GM19397 (cell line): ENCODE data around the gene CEP250.

Source experiments
- ATAC-seq: cut with Tn5 transposase; IDR thresholded peaks from one replicate; pipeline ENCODE4 v1.9.1; 2021; ENCODE audit warnings: mild to moderate bottlenecking, moderate library complexity; ENCODE audit not compliant: unreplicated experiment

The CEP250 gene, protein sequence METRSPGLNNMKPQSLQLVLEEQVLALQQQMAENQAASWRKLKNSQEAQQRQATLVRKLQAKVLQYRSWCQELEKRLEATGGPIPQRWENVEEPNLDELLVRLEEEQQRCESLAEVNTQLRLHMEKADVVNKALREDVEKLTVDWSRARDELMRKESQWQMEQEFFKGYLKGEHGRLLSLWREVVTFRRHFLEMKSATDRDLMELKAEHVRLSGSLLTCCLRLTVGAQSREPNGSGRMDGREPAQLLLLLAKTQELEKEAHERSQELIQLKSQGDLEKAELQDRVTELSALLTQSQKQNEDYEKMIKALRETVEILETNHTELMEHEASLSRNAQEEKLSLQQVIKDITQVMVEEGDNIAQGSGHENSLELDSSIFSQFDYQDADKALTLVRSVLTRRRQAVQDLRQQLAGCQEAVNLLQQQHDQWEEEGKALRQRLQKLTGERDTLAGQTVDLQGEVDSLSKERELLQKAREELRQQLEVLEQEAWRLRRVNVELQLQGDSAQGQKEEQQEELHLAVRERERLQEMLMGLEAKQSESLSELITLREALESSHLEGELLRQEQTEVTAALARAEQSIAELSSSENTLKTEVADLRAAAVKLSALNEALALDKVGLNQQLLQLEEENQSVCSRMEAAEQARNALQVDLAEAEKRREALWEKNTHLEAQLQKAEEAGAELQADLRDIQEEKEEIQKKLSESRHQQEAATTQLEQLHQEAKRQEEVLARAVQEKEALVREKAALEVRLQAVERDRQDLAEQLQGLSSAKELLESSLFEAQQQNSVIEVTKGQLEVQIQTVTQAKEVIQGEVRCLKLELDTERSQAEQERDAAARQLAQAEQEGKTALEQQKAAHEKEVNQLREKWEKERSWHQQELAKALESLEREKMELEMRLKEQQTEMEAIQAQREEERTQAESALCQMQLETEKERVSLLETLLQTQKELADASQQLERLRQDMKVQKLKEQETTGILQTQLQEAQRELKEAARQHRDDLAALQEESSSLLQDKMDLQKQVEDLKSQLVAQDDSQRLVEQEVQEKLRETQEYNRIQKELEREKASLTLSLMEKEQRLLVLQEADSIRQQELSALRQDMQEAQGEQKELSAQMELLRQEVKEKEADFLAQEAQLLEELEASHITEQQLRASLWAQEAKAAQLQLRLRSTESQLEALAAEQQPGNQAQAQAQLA (N-terminal part only)

DNA sequence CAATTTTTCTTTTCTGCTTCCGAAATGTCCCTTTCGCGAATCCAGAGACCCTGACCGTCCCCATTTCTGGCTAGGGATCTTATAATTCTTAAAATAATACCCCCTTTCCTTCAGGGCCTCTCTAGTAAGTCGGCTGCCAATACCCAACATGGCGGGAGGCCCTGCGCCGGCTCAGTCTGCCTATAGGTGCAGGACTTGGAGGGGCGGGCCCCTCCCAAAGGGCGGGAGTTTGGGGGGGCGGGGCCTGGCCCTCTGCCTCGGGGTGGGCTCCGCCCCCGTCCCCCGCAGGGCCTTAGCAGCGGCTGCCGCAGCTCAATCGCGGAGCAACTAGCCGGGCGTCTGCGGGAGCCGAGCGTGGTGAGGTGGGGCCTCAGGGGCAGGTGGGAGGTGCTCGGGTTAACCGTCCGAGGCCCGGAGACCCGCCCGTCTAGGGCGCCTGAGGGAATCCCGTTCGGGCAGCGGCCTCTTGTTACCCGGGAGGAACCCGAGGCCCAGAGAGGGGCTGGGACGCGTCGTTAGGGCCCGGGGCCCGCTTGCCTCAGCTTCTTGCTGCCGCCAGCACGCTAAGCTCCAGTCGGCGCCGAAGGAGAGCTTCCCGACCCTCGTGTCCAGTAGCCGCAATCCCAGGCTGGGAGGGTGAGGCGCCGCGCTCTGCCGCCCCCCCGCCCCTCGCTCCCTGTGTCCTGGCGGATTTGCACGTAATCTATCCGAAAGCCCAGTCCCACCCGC, at the start of gene CEP250:
TSS of gene CEP250 (plus strand) at position 718 of the 729 bp plus-strand sequence. CDS start 6,770 bp downstream, outside the sequence.
- peak; percentile 94 for ATAC-seq

DNA sequence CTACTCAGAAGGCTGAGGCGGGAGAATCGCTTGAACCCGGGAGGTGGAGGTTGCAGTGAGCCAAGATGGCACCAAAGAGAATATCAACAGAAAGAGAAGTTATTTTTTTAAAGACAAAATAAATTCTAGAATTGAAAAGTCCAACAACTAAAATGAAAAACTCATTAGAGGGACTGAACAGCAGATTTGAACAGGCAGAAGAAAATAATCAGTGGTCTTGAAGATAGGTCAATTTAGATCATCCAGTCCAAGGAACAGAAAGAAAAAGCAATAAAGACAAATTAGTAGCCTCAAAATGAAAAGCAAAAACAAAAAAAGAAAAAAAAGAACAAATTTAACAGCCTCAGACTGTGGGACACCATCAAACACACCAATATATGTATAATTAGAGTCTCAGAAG, 49.6 kb upstream of the CEP250 start:
- ATAC-seq = no peak

DNA sequence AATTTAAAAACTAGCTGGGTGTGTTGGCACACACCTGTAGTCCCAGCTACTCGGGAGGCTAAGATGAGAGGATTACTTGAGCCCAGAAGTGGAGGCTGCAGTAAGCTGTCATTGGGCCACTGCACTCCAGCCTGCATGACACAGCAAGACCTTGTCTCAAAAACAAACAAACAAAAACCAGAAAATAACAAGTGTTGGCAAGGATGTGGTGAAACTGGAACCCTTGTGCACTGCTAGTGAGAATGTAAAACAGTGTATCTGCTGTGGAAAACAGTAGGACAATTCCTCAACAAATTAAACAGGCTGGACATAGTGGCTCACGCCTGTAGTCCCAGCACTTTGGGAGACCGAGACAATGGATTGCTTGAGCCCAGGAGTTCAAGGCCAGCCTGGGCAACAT, 47.1 kb upstream of the CEP250 start:
- no peak for ATAC-seq

DNA sequence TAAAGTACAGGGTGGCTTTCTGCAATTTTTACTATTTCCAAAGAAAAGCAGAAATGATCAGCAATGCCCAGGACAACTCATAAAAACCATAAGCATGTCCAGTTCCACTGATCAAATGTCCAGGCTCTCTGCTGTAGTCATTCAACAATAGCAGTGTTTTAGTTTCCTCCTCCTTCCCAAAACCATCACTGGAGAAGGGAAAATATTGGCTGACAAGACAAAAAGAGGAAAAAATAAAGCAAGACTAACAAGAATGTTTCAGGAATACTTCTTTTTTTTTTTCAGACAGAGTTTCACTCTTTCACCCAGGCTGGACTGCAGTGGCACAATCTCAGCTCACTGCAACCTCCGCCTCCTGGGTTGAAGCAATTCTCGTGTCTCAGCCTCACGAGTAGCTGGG, 45.9 kb upstream of the CEP250 start:
- no peak for ATAC-seq

DNA sequence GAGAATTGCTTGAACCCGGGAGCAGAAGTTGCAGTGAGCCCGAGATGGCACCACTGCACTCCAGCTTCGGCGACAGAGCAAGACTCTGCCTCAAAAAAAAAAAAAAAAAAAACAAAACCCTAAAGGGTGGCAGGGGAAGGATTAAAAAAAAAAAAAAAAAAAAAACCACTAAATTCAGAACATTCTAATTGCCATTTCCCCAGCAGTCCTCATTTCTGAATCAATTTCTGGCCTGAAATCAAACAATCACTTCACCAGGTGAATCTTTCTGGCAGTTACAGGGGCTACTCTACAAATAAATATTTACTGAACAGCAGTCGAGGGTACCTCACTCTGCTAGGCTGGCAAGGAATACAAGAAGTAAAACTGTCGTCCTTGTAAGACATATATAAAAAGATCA, 44.8 kb upstream of the CEP250 start:
- ATAC-seq = no peak

DNA sequence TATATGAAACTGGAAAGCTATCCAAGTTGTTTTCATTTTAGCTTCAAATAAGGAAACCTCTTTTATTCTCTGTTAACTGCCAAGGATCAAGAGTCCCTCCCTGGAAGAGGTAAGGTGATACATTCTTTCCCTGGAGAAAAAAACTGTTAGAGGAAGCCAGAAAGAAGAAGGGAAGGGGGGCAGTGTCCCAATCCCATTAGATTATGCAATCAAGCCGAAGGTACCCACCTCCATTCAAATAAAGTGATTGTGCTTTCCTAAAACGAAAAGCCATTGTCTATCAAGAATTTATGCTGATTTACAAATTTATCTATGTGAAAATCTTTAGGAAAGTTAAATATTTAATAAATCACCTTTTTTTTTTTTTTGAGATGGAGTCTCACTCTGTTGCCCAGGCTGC, 34.1 kb upstream of the CEP250 start:
- no peak for ATAC-seq

DNA sequence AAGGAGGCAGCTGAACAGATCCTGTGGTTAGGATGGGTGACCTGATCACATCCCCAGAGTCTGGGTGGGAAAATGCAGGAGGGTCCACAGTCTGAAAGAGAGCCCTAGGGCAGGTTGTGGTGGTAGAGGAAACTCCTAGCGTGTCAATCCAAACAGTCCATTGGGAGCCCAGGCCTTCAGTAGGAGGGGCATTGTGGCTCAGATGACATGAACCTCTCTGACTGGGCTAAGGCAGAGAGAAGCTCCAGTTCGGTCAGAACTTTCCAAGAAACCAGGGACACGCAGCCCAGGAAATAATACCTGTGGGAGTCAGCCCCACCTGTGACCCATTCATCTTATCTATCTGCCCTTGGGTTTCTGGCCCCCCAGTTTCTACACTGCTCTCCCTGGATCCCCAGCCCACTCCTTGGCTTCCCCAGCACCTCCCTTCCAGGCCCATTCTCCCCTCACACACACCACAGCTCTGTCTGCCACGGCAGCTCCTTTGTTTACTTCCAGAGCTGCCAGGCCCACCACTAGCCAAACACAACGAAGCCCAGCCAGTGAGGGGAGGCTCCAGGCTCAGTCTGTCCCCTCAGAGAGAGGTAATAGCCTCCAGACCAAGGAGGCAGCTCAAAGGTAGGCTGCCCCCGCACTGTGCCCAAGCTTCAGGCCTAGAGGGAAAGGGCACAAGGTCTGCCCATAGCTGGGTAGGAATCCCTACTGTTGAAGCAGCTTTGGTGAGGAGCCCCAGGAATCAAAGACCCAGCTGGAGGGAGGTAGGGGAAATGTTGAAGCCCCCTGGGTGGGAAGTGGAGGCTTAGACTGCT, 23.6 kb upstream of the CEP250 start:
- ATAC-seq = no peak

DNA sequence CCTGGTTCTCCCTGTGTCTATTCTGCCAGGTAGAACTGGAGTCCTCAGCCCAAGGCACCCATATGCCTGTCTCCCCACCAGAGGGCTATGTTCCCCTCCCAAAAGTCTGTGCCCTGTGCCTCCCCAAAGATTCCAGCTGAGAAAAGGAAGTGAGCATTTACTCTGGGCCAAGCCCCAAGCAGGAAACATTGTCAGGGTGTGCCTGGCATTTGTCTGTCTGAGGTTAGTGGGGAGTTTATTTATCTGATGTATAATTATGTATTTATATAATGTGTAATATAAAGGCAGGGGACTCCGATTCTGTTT, 23.0 kb upstream of the CEP250 start:
- no peak for ATAC-seq

DNA sequence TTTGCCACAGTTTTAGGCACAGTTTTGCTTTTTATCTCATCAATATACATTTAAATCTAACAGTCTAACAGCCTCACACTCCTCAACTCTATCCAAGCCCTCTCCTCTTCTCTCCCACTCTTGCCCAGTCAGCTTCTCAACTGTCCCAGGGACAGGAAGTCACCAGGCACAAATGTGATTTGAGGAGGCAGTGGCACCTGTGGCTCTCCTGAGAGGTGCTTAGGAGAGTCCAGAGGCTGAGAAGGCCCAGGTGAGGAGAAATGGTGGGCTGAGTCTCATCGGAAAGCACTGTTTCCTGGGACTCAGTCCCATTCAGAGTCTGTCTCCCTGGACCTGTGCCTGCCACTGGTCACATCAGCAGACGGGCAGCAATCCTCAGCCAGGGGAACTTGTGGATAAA, 22.1 kb upstream of the CEP250 start:
- ATAC-seq = no peak

DNA sequence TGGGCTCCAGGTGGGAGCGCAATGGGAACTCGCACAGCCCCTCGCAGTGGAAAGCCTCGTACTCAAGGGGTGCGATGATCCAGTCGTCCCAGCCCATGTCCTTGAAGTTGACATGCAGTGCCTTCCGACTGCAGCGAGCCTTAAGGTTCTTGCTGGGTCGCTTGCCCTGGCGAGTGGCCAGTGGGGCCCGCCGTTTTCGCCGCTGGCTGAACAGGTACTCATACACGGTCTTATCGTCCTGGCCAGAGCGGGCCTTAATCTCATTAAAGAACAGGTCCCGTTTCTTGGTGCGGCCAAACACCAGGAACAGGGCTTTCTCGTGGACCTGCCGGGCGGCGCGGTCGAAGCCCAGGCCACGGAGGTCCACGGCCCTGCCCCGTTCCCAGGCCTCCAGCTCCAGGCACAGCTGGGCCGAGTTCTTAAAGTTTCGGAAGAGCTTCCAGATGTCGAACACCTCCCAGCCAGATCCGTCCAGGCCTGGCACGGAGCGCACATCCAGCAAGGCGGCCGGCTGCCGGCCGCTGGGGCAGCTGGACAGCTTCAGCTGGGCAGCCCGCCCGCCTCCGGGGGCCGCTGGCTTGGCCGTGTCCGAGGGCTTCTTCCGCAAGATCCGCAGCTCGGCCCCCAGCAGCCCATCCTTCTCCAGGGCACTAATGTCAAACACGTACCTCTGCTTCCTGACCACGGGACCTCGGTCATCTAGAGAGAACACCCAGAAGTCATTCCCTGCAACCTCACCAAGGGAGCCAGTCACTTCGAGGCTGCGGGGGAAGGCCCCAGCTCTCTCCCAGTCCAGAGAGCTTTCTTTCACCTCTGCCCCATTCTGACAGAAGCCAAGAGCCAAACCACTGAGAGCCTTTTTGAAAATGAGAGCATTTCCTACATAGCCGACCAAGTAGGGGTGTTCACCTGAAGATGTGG, 21.1 kb upstream of the CEP250 start:
- ATAC-seq = no peak

DNA sequence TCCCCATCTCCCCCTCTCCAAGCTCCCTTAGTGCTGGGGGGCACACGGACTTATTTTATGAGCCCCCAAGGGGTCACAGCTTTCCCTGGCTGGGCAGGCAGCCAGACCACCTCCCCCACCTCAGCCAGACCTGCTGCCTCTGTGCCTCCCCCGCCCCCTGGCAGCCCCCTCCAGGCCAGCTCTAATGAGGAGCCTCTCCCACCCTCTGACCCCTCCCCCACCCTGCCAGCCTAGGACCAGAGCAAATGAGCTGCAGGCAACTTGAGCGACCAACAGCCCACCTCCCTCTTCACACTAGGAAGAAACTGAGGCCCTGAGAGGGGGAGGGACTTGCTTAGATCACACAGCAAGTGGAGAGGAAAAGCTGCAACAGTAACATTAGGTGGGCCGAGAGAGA, 19.2 kb upstream of the CEP250 start:
- ATAC-seq = no peak

DNA sequence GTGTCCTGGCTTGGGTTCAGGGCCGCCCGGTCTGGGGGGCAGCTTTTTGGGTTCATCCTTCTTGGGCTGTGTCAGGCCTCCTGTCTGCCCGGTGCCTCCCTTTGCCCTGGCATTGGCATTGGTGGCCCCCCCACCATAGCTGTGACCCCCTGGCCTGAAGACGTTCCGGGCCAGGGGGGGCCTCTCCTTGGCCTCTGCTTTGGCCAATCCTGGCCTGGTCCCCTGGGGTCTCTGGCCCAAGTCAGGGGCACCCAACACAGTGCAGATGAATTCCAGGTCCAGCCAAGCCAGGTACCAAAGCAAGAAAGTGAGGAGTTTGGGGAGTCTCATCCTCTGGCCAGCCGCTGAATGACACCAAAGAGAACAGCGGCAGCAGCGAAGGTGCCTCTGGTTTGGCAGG, 17.8 kb upstream of the CEP250 start:
- no peak for ATAC-seq

DNA sequence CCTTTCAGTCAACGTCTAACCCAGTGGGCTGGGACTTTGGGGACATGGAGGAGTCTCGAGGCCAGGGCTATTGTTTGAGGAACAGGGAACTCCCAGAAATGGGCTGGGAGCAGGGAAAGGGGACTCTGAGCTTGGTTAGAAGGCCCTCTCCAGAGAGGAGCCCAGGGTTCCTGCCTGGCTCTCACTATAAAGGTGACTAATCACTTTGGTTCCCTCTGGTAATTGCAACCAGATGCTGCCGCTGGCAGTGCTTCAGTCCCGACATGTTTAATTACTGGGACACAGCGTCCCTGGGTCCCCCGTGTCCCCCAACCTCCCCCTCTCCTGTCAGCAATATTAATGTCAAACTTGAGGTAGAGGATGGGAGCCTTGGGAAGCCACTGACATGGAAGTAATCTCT, 12.4 kb upstream of the CEP250 start:
- no peak for ATAC-seq

DNA sequence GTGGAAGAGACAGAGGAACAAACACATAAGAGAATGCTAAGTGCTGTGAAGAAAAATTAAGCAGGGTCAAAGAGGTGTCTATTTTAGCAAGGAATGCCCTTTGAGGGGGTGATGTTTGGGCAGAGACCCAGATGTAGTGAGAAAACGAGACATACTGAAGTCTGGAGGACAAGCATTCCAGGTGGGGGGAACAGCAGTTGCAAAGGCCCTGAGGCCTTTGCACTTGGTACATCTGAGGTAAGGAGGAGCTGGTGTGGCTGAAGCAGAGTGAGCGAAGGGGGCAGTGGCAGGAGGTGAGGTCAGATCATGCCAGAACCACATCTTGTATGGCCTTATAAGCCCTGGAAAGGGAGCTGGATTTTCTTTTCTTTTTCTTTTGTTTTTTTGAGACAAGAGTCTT, 11.2 kb upstream of the CEP250 start:
- ATAC-seq = no peak

DNA sequence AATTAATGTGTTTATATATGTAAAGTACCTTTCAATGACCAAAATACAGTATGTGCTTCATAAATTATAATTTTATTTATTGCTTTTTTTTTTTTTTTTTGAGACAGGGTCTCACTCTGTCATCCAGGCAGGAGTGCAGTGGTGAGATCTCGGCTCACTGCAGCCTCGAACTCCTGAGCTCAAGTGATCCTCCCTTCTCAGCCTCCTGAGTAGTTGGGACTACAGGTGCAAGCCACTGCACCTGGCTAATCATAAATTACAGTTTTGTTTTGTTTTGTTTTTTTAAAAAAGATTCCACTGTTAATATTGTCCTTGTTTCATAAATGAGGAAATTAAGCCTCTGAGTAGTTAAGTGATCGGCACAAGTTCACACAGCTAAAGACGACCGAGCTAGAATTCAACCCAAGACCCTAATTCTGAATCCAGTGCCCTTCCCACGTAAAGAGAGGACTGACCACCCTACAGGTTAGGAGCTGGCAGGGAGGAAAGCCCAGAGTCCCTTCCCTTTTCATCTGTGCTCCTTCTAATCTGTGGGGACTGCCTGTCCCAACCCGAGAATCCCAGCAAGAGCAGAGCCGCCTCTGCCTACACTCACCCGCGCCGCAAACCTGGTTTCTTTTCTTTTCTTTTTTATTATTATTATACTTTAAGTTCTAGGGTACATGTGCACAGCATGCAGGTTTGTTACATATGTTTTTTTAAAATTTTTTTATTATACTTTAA, 8.9 kb upstream of the CEP250 start:
- no peak for ATAC-seq

DNA sequence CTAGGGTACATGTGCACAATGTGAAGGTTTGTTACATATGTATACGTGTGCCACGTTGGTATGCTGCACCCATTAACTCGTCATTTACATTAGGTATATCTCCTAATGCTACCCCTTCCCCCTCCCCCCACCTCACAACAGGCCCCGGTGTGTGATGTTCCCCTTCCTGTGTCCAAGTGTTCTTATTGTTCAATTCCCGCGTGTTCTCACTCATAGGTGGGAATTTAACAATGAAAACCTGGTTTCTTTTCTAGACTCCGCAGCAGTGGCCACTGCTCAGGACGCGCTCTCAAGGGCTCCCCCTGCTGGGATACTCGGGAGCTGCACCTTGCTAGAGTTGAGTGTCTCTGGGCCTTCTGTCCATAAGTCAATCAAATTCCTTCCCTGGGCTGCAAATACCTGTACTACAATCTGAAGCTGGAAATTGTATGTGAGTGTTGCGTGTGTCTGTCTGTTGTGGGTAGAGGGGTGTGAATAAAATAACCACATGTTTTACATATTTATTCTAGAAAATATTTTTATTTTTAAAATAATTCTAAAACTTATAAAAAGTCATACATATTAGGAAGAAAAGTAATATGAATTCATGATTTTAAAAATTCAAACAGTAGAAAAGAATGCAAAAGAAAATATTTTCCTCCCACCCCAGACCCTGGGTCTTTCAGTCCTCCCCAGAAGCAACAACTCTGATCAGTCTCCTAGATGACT, 8.2 kb upstream of the CEP250 start:
- ATAC-seq = no peak

DNA sequence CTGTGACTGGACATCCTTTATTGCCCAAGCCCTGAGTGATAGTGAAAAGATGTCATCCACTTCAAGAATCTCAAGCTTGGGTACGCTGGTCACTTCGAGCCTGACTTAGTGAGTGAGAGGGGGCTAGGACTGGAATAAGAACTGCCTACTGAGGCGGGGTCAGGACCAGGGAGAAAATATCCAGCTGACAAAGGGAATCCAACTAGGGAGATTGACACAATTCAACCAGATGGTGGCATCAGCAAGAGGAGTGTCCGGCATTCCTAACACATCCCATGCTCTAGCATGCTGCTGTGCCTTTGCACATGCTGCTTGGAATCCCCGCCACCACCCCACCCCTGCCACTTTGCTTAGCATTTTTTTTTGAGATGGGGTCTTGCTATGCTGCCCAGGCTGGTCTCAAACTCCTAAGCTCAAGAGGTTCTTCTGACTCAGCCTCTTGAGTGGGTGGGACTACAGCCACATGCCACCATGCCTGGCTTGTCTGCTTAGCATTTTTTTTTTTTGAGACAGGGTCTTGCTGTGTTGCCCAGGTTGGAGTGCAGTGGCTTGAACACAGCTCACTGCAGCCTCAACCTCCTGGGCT, 6.5 kb upstream of the CEP250 start:
- no peak for ATAC-seq
